ENCODE data around the gene SLC22A4. TPM values are rescaled to one million over a fixed set of nuclear protein-coding genes. Genes with fewer than 3 reads are reported as not detected.

The SLC22A4 gene
- total RNA-seq, 1 experiment from 2014 or later, result 0.72 TPM

DNA sequence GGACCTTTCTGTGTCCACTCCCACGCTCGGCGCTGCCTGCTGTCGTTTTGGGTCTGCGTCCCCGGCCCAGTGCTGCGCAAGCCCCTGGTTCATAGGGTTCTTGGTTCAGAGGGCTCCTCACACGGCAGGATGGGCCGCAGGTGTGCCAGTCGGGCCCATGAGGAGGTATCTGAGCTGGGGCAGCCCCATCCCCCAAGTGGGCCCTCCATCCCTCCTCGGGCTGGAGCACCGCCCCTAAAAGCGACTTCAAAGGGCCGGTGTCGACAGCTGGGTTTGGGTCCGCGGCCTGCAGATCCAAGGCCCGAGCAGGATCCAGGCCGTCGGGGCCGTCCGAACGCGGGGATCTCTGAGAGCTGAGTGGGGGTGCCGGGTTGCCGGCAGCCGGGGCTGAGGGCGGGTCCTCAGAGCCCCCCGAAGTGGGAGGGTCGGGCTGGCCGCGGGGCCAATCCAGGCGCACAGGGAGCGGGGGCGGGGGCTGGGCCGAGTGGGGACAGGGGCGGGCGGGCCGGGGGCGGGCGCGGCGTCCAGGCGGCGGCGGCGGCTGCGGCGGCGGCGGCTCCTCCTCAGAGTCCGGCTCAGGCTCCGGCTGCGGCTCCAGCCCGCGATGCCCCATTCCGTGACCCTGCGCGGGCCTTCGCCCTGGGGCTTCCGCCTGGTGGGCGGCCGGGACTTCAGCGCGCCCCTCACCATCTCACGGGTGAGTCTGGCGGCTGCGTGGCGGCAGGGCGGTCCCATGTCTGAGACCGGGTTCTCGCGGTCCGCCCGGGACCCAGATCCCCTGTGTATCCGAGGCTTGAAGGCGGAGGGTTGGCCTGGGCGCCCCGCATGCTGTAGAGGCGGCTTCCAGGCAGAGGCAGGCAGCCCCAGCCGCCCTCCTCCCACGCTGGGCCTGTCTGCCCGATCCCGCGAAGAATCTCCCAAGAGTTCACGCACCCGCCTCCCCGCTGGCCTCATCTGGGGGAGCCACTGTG lies 36.8 kb upstream of the SLC22A4 start, which contains the start of gene PDLIM4:
Gene PDLIM4, plus strand, starts transcription at position 566 of the 971 bp plus-strand sequence. Its CDS starts 39 bp downstream, at position 605.
- H4K20me1 ChIP-seq (ENCODE audit: control insufficient read depth, insufficient read depth, insufficient read length), result peaks cover 5% of the 10 kb centered on the region
- H4K8ac ChIP-seq (replicated peaks; ENCODE audit: insufficient read length, low read depth, low read length), result no peak within 1 kb of the TSS
- peak within 1 kb of the TSS; percentile 80 for H3K14ac ChIP-seq (ENCODE audit: insufficient read depth, low read length)
- Mint-ChIP-seq H3K27ac (peak within 1 kb of the TSS in 1 of 3 experiments; percentile 60; a peak in 1 of 7 replicates), H3K4me1 (peaks cover 30 to 31% of the 10 kb centered on the region in 2 experiments), H3K9me3 (no peaks in the 10 kb centered on the region), H3K4me3 (peak within 1 kb of the TSS; percentile 75 to 81), H3K36me3 (ENCODE audit: insufficient read depth in 1 of 3, low read depth in 3 of 3) (no peaks in the 10 kb centered on the region), H3K27me3 (ENCODE audit: low read depth) (peaks cover 26% of the 10 kb centered on the region)
- H3K27ac ChIP-seq (ENCODE audit: insufficient read length, low read depth, low read length), result no peak within 1 kb of the TSS
- no peak within 1 kb of the TSS for H2AK5ac ChIP-seq (ENCODE audit: insufficient read length, low read length)
- no peak within 1 kb of the TSS for H3T11ph ChIP-seq (ENCODE audit: low read length)
- WGBS (ENCODE audit: extremely low coverage, insufficient read length, low lambda C conversion rate), result no CpG with 5 or more reads among the region's 88 CpGs
- peak within 1 kb of the TSS; percentile 3 for H3K4me2 ChIP-seq (ENCODE audit: insufficient read depth, insufficient read length, low read length)
- H3K4ac ChIP-seq (ENCODE audit: low read depth, low read length), result no peak within 1 kb of the TSS
- no peak within 1 kb of the TSS for H2BK20ac ChIP-seq (ENCODE audit: low read depth, low read length, poor library complexity, severe bottlenecking)
- DNase-seq, result peak; percentile 83
- no peak within 1 kb of the TSS for H3K56ac ChIP-seq (ENCODE audit: insufficient read length, low read depth, low read length)
- no peak within 1 kb of the TSS for H2BK12ac ChIP-seq (ENCODE audit: insufficient read length, low read depth, low read length)
- H2BK120ac ChIP-seq (ENCODE audit: low read depth, low read length, poor library complexity, severe bottlenecking), result no peak within 1 kb of the TSS
- H3K18ac ChIP-seq (ENCODE audit: insufficient read length, low read depth, low read length), result no peak within 1 kb of the TSS
- no peak within 1 kb of the TSS for H4K5ac ChIP-seq (ENCODE audit: insufficient read length, low read depth, low read length)
- H3K79me1 ChIP-seq (ENCODE audit: insufficient read depth, low read depth, low read length, poor library complexity, severe bottlenecking), result no peaks in the 10 kb centered on the region
- H3K79me2 ChIP-seq (ENCODE audit: insufficient read depth, low read length), result no peaks in the 10 kb centered on the region
- H3K23me2 ChIP-seq (ENCODE audit: insufficient read length, low read depth, low read length, poor library complexity, severe bottlenecking), result no peaks in the 10 kb centered on the region
- H3K9me3 ChIP-seq (ENCODE audit: control insufficient read depth, low read depth, low read length), result no peaks in the 10 kb centered on the region
- TF ChIP-seq, protein P1, sequence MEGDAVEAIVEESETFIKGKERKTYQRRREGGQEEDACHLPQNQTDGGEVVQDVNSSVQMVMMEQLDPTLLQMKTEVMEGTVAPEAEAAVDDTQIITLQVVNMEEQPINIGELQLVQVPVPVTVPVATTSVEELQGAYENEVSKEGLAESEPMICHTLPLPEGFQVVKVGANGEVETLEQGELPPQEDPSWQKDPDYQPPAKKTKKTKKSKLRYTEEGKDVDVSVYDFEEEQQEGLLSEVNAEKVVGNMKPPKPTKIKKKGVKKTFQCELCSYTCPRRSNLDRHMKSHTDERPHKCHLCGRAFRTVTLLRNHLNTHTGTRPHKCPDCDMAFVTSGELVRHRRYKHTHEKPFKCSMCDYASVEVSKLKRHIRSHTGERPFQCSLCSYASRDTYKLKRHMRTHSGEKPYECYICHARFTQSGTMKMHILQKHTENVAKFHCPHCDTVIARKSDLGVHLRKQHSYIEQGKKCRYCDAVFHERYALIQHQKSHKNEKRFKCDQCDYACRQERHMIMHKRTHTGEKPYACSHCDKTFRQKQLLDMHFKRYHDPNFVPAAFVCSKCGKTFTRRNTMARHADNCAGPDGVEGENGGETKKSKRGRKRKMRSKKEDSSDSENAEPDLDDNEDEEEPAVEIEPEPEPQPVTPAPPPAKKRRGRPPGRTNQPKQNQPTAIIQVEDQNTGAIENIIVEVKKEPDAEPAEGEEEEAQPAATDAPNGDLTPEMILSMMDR (conservative IDR thresholded peaks at IDR 0.05), result no peak
- H3K27me3 ChIP-seq (ENCODE audit: insufficient read depth, low read length), result no peaks in the 10 kb centered on the region; the same call in 1 of the 2 replicates
- no peak within 1 kb of the TSS for H3K23ac ChIP-seq (ENCODE audit: insufficient read length, low read depth, low read length)
- no peaks in the 10 kb centered on the region for H3K4me1 ChIP-seq (ENCODE audit: insufficient read depth, low read length)
- H3K9ac ChIP-seq (ENCODE audit: extremely low read depth, insufficient read length, low read length), result no peak within 1 kb of the TSS
- no peak within 1 kb of the TSS for H2AFZ ChIP-seq (ENCODE audit: low read length)
- H2BK5ac ChIP-seq (ENCODE audit: insufficient read length, low read length), result no peak within 1 kb of the TSS
- H4K91ac ChIP-seq (ENCODE audit: insufficient read length, low read depth, low read length), result no peak within 1 kb of the TSS
- no peak within 1 kb of the TSS for H2BK15ac ChIP-seq (ENCODE audit: low read depth, low read length)

All from H9 (cell line).